Activated effector memory CD4-positive, alpha-beta T cell treated with Interleukin-2 at 50 U/mL for 16 hours (primary cell): ENCODE data around the gene PTGR3.

ENCODE experiments used
- DNase-seq: peaks from one replicate; pipeline ENCODE4 v3.0.0-alpha.2; 2020

PTGR3 gene

DNA sequence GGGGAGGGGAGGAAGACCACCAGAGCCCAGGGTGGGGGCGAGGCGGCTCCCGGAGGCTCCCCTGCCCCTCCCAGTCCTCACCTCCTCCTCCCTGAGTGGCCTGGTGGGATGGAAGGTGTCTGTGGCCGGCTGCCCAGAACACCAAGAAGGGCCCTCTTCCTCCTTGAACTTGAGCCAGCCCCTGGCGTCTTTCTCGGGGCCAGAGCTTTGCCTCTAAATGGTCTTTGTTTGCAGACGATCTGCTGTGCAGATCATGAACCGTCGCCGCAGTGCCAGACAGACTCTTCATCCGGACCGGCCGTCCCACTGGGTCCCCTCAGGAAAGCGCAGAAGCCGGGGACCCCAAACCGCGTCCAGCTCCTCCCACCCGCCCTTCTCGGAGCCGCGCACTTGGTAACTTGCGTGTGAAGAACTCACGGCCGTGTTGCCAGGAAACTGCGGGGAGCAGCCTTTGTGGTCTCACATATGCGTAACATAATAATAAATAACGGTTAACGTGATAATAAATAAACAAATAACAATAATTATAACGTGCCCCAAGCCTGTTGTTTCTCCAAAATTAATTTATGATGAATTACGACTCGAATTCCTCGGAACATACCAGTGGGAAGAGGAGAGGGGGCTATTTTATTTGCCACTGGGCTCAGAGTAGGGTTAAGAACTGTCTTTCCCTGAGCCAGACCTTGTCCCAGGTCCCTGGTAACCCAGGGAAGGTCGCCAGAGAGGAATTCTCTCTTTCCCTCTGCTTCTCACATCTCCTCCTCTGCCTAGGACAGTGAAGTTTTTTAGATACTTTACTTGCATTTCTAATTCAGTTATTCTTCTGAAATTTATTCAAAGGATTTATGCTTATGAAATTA lies 41.0 kb downstream of the PTGR3 start:
- DNase-seq: no peak

DNA sequence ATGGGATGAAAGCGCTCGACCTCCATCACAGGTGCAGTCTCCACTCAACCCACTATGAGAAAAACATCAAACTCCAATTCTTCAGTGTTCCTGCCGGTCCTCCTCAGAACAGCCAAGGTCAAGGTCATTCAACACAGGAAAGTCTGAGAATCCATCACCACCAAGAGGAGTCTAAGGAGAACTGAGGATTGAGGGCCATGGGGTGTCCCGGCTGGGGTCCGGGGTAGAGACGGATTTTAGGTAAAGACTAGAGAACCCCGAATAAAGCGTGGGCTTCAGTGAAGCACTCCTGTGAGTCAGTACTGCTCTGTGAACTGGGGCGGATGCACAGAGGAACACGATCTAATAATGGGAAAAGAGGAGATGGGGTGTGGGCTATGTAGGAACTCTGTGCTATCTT lies 41.8 kb downstream of the PTGR3 start:
- DNase-seq: no peak

DNA sequence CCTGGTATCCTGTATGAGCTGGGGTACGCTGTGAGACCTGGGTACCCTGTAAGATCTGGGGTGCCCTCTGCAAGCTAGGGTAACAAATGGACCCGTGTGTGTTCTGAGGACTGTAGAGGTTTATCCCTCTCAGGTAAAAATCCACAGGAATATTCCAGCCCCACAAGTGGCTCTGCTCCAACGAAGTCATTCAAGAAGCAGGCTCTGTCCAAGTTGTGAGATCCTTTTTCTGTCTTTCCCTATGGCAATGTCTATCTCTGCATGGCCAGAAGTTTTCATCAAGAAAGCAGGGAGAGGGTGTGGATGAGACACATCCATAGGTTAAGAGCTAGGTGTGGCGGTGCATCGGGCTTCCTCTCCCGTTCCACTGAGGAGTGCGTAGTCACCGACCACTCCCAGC lies 43.0 kb downstream of the PTGR3 start:
- no peak for DNase-seq

GRCh38 chr18:75164479-75164878 lies 44.5 kb downstream of the PTGR3 start:
- no peak for DNase-seq

- DNase-seq: no peak
Measured at GRCh38 chr18:75163736-75164135, 45.2 kb downstream of the PTGR3 start.

DNA sequence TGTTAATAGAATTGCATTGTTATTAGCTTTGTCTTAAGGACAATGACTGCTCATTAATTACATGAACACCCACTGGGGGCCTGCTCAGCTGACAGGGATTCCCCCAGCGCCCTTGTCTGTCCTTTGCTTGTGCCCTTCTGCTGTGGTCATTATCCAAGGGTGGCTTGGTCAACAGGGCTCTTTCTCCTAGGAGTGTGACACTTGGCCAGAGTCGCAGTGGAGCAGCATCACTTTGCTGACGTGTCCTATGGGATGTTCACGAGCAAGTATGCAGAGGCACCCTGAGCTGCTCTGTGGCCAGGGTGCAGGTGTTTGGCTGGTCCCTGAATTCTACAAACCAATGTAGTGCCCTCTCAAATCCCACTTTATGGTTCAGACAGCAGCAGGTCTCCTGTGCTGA lies 46.0 kb downstream of the PTGR3 start:
- no peak for DNase-seq

GRCh38 chr18:75162467-75162866 lies 46.5 kb downstream of the PTGR3 start:
- DNase-seq: no peak

- DNase-seq: peak; percentile 3
Measured at GRCh38 chr18:75161256-75162028, 47.5 kb downstream of the PTGR3 start.

- DNase-seq: no peak
Measured at GRCh38 chr18:75160364-75160763, 48.6 kb downstream of the PTGR3 start.

GRCh38 chr18:75159646-75160356 lies 49.1 kb downstream of the PTGR3 start:
- DNase-seq: no peak

DNA sequence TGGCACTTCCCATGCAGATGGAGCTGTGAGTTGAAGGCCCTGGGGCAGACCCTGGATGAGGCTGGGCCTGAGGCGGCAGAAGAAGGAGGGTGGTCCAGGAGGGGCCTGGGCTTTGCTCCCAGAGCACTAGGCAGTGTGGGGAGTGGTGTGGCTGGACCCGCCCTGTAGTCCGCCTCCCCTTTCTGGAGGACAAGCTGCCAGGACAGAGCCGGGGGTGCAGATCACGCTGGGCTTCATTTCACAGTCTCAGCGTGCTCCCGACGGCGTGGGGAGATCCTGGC lies 49.8 kb downstream of the PTGR3 start:
- DNase-seq: no peak
